RWPE2 (cell line): Measurements from ENCODE around the gene CLIC3.
"Not testable (repeated sequence)": the region's sequence is repeated elsewhere in the genome, so short reads cannot be mapped to it uniquely, and the experiment has no call there.

Source experiments
- ATAC-seq: fragments of 200-7000 bp; cut with Tn5 transposase; 3 replicates; pipeline ENCODE4 v1.9.1; 2021; ENCODE audit warnings: low read depth
- DNase-seq: peaks from one replicate; pipeline ENCODE4 v3.0.0-alpha.2; 2020; ENCODE audit warnings: low spot score
- H3K27ac ChIP-seq: fragments of 450-650 bp; 2 replicates; pipeline ENCODE4 v1.5.1; 2017; ENCODE audit warnings: mild to moderate bottlenecking; ENCODE audit not compliant: poor library complexity, severe bottlenecking
- H3K27me3 ChIP-seq: fragments of 250-450 bp; sonication (Bioruptor Pico); 2 replicates; pipeline ENCODE4 v1.5.1; 2021; ENCODE audit warnings: mild to moderate bottlenecking, moderate library complexity; ENCODE audit not compliant: insufficient read depth, poor library complexity, severe bottlenecking
- H3K36me3 ChIP-seq: fragments of 250-450 bp; sonication (Bioruptor Pico); 2 replicates; pipeline ENCODE4 v1.5.1; 2020; ENCODE audit warnings: low read depth, mild to moderate bottlenecking, moderate library complexity
- H3K4me1 ChIP-seq: fragments of 250-450 bp; sonication (Bioruptor Pico); 2 replicates; pipeline ENCODE4 v1.5.1; 2021; ENCODE audit warnings: mild to moderate bottlenecking, moderate library complexity; ENCODE audit not compliant: insufficient read depth, poor library complexity, severe bottlenecking
- H3K4me3 ChIP-seq: fragments of 250-450 bp; sonication (Bioruptor Pico); 2 replicates; pipeline ENCODE4 v1.5.1; 2021; ENCODE audit warnings: mild to moderate bottlenecking, moderate library complexity; ENCODE audit not compliant: severe bottlenecking
- H3K9me3 ChIP-seq: fragments of 250-450 bp; sonication (Bioruptor Pico); 2 replicates; pipeline ENCODE4 v1.5.1; 2021; ENCODE audit warnings: mild to moderate bottlenecking, moderate library complexity; ENCODE audit not compliant: severe bottlenecking
- CTCF ChIP-seq: fragments of 450-650 bp; IDR thresholded peaks from one replicate; pipeline ENCODE4 v1.5.1; 2017; ENCODE audit warnings: mild to moderate bottlenecking, moderate library complexity; ENCODE audit not compliant: poor library complexity, severe bottlenecking

Gene CLIC3

DNA sequence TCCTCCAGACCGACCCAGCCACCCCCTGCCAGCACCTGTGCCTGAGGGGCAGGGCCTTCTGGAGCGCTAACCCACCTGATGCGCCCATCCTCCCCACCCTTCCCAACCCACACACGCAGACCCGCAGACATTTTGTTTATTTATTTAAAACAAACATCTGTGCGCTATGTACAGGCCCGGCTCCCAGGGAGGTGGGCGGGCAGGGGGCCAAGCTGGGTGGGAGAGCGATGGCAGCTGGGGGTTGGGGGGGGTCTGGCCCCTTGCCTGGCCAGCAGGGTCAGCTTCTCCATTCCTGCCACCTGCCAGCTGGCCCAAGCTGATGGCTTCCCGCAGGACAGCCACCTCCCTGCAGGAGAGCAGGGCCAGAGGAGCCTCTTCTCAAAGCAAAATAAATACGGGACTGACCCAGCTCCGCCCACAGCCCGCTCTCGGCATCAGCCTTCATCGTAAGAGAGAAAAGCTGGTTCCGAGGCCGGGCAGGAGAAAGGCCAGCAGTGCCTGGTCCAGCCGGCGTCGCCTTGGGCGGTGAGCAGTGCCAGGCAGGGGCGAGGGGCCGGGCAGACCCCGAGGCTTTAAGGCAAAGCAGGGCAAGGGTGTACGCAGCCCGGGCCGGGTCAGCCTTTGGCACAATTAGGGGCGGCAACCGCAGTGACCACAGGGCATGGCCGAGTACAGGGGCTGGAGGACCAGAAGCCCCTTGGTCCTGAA is 10.9 kb upstream of the CLIC3 start:
- DNase-seq (no peak), ATAC-seq (0 out of 3 replicates have a peak, but pooled peaks have one; percentile 17)
- Histone ChIP-seq H3K27me3 (no peaks in the 10 kb centered on the region), H3K36me3 (no peaks in the 10 kb centered on the region), H3K4me1 (no peaks in the 10 kb centered on the region), H3K9me3 (no peaks in the 10 kb centered on the region), H3K4me3 (no peak overlapping the region), H3K27ac (no peak overlapping the region)
- TF ChIP-seq CTCF, result no peak

DNA sequence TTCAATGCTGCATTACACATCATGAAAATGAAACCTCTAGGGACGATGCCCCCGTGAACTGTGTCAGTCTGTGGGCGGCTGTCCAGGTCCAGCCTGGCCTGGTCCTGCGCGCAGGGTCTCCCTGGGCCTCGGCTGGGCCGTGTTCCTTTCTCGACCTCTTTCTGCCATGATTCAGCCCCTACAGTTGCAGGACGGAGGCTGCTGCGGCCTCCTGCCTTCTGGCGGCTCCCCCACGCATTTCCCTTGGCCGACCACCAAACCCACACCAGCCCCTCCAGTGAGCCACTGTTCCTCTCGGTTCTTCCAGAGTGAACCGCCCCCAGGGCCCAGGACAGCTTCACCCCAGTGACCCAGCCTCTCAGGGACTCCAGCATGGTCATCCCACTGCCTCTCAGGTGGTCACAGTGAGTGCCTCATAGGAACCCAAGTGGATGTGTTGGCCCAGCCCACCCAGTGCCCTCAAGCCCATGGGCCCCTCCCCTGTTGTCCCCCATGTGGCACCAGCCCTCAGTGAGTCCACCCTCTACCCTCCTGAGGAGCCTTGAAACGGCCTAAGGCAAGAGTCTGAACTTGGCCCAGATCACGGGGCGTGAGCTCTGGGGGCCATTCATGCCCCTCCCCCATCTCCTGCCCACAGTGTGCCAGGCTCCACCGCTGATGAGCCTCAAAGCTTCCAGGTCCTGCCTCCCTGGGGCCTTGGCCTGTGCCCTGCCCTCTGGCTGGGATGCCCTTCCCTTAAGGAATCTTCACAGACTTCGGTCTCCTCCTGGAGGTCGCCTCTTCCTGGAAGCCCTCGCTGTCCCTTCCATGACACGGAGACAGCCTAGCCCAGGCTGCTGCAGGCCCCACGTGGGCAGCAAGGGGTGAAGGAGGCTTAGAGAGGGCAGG is 10.0 kb upstream of the CLIC3 start:
- Histone ChIP-seq H3K4me1 (no peaks in the 10 kb centered on the region), H3K4me3 (no peak overlapping the region), H3K9me3 (no peaks in the 10 kb centered on the region), H3K27me3 (no peaks in the 10 kb centered on the region), H3K36me3 (no peaks in the 10 kb centered on the region), H3K27ac (no peak overlapping the region)
- no peak for TF ChIP-seq CTCF
- no peak for DNase-seq
- ATAC-seq, result no peak

GRCh38 chr9:137004285-137004684 is 7.9 kb upstream of the CLIC3 start:
- H3K4me3 ChIP-seq, H3K27me3 ChIP-seq, H3K27ac ChIP-seq, H3K4me1 ChIP-seq, ATAC-seq, H3K36me3 ChIP-seq, H3K9me3 ChIP-seq, DNase-seq: not testable (repeated sequence)
- TF ChIP-seq CTCF, result peak; percentile 49

DNA sequence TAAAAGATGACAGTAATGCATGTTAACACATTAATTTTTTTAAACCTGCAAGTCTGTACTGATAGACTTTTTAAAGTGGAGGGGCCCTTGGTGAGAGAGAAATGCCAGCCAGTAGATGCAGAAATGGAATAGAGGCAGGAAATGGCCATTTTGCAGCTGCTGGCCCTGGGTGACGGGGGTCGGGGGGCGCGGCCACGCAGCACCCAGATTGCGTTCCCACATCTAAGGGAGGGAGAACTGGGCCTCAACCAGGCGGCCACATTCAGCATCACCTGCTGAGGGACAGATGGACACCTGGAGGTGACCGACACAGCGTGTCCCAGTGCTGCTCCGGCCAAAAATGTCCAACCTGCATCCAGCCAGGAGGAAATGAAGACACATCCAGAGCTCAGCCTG is 6.3 kb upstream of the CLIC3 start:
- ATAC-seq (no peak), DNase-seq (no peak)
- Histone ChIP-seq H3K4me3 (no peak overlapping the region), H3K27ac (no peak overlapping the region), H3K4me1 (peaks cover 15% of the 10 kb centered on the region), H3K36me3 (no peaks in the 10 kb centered on the region), H3K9me3 (no peaks in the 10 kb centered on the region), H3K27me3 (no peaks in the 10 kb centered on the region)
- no peak for TF ChIP-seq CTCF
